HG02981 (cell line): ENCODE results near the gene HNMT.
"Not testable (repeated sequence)": the region's sequence is repeated elsewhere in the genome, so short reads cannot be mapped to it uniquely, and the experiment has no call there.

Experiments used
- ATAC-seq: cut with Tn5 transposase; IDR thresholded peaks from one replicate; pipeline ENCODE4 v1.9.1; 2021; ENCODE audit warnings: mild to moderate bottlenecking, moderate library complexity; ENCODE audit not compliant: unreplicated experiment

Gene HNMT

DNA sequence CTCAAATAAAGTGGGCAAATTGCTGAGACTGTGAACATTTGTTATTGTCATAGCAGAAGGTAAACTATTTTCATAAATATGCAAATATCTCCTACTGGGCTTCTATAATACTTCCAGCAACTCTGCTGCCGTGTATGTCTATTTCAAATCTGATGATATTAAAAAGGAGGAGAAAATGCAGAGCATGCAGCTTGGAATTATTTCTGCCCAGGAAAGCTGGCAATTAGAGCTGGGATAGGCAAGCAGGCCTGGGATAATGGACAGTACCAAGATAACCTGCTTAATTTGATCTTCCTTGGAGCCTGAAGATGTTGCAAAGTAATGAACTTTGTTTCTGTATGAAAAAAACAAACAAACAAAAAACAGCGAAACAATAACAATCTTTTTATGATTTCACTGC lies 72.8 kb downstream of the HNMT start:
- no peak for ATAC-seq

DNA sequence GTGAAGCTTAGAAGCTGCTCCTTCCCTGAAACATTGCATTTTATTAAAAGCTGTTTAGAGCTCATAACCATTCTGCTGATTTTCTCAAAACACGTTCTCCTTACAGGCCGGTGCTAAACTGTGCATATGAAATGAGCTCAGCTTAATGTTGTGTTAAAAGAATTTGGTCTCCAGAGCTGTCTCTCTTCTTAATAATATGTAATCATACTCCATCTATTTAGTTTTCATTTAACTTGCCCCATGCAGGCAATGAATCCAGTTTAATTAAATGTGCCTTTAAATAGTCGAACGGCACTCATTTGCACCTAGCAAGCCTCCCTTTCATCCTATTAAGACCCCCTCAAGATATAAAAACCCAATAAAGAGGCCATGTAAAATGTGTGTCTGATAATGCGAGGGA lies 76.3 kb downstream of the HNMT start:
- ATAC-seq, result no peak

DNA sequence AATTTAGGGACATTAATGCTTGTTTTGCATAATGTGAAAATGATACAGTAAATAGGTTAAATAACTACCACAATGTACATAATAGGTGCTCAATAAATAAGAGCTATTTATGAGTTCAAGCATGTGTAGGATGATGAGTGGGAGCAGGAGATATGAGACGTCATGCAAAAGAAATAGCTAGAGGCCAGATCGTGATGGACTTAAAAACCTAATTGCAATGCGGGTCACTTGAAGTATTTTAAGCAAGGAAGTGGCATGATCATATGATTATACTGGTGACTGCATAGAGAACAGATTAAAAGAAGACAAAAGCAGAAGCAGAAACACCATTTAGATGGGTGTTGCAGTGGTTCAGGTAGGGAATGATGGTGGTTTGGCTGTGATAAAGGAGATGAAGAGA lies 78.0 kb downstream of the HNMT start:
- no peak for ATAC-seq

GRCh38 chr2:138043588-138043987 lies 79.3 kb downstream of the HNMT start:
- not testable (repeated sequence) for ATAC-seq

DNA sequence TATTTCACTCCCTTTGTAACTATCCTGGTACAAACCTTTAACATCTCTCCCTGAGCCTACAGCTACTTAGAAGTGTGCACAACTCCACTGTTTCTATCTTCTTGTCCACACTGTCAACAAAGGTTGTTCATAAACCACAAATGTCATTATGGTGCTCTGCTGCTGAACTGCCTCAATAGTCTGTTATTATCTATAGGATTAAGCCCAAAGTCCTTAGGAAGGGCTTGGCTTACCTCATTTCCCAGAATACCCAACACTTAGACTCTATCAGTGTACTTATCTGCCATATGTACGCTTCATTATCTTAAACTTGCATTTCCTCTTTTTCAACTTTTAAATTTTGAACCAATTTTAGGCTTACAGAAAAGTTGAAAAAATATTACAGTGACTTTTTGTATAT lies 94.2 kb downstream of the HNMT start:
- ATAC-seq, result no peak

GRCh38 chr2:138059487-138060300 lies 95.4 kb downstream of the HNMT start:
- ATAC-seq, result no peak

- no peak for ATAC-seq
Observed at GRCh38 chr2:138060301-138060635, 96.0 kb downstream of the HNMT start.

DNA sequence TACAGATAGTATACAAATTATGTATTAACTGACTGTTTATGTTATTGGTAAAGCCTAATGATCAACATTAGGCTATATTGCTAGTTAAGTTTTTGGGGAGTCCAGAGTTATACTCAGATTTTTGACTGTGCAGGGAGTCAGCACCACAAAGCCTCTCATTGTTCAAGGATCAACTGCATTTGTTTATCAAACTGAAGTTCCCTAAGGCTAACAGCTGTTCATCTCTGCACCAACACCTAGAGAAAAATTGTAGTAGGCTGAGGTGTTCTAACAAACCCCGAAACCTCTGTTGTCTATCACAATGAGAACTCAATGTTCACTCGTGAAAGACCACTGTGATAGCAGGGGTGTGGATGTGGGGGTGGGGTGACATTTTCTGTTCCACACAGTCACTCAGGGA lies 97.7 kb downstream of the HNMT start:
- no peak for ATAC-seq

DNA sequence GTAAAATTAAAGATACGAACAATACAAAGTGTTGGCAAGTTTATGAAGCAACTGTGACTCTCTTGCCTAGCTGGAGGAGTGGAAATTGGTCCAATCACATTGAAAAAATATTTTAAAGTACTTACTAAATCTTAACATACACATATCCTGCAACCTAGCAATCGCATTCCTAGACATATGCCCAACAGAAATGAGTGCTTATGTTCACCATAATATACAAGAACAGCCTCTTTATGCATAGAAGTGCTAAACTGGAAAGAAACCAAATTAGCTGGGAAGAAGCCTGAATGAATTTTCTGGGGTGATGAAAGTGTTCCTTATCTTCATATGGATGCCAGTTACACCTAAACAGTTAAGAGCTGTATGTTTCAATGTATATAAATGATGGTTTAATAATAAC lies 98.9 kb downstream of the HNMT start:
- no peak for ATAC-seq
